Skeletal muscle satellite cell (primary cell): ENCODE results near the gene C14orf119.

Experiments
- H3K27me3 ChIP-seq: 2 replicates; pipeline ENCODE4 v1.7.0; 2013; ENCODE audit warnings: low read length; ENCODE audit not compliant: control insufficient read depth, insufficient read depth
- H3K36me3 ChIP-seq: 2 replicates; pipeline ENCODE4 v1.7.0; 2013; ENCODE audit warnings: mild to moderate bottlenecking, control low read depth, low read length; ENCODE audit not compliant: insufficient read depth
- H3K4me1 ChIP-seq: 2 replicates; pipeline ENCODE4 v1.7.0; 2013; ENCODE audit warnings: low read length; ENCODE audit not compliant: control insufficient read depth, insufficient read depth
- H3K4me2 ChIP-seq: 2 replicates; pipeline ENCODE4 v1.7.0; 2013; ENCODE audit warnings: mild to moderate bottlenecking, low read length
- H3K4me3 ChIP-seq: 2 replicates; pipeline ENCODE4 v1.7.0; 2013; ENCODE audit warnings: low read length
- H3K9ac ChIP-seq: 2 replicates; pipeline ENCODE4 v1.7.0; 2013; ENCODE audit warnings: mild to moderate bottlenecking, low read depth, low read length, moderate library complexity
- H3K9me3 ChIP-seq: replicated peaks from 2 replicates; pipeline ENCODE4 v1.7.0; 2013; ENCODE audit warnings: mild to moderate bottlenecking, control low read depth, low read length

C14orf119 gene

GRCh38 chr14:23093991-23094665 is 1.2 kb upstream of the C14orf119 start:
- Histone ChIP-seq H3K36me3 (peaks cover 60% of the 10 kb centered on the region), H3K9me3 (no peaks in the 10 kb centered on the region), H3K4me1 (peaks cover 27% of the 10 kb centered on the region), H3K27me3 (no peaks in the 10 kb centered on the region), H3K9ac (peak overlapping the region; percentile 97), H3K4me2 (peak overlapping the region; percentile 96), H3K4me3 (peak overlapping the region; percentile 91)

- peaks cover 27% of the 10 kb centered on the region for H3K4me1 ChIP-seq
- H3K4me2 ChIP-seq: peak within 1 kb of the TSS; percentile 96
- no peaks in the 10 kb centered on the region for H3K9me3 ChIP-seq
- peak within 1 kb of the TSS; percentile 97 for H3K9ac ChIP-seq
- peak within 1 kb of the TSS; percentile 91 for H3K4me3 ChIP-seq
- H3K36me3 ChIP-seq: peaks cover 55% of the 10 kb centered on the region
- H3K27me3 ChIP-seq: no peaks in the 10 kb centered on the region
Measured at GRCh38 chr14:23094666-23095195, 574 bp upstream of the C14orf119 start, which contains the start of gene ACIN1. Gene ACIN1 (minus strand): TSS chr14:23095136. CDS start chr14:23095112, 24 bp downstream.

DNA sequence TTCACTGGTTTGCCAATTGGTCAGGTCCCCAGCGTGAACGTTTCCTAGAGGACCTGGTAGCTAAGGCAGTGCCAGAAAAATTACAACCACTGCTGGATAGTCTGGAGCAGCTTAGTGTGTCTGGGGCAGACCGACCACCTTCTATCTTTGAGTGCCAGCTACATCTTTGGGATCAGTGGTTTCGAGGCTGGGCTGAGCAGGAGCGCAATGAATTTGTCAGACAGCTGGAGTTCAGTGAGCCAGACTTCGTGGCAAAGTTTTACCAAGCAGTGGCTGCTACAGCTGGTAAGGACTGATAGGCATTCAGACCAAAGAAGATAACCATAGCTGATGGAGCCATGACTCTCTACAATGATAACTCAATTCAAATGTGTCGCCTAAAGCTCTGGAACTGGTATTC is 2.5 kb downstream of the C14orf119 start:
- Histone ChIP-seq H3K4me2 (peak overlapping the region; percentile 84), H3K36me3 (peaks cover 32% of the 10 kb centered on the region), H3K27me3 (no peaks in the 10 kb centered on the region), H3K4me3 (no peak overlapping the region), H3K9me3 (no peaks in the 10 kb centered on the region), H3K9ac (no peak overlapping the region), H3K4me1 (peaks cover 27% of the 10 kb centered on the region)

DNA sequence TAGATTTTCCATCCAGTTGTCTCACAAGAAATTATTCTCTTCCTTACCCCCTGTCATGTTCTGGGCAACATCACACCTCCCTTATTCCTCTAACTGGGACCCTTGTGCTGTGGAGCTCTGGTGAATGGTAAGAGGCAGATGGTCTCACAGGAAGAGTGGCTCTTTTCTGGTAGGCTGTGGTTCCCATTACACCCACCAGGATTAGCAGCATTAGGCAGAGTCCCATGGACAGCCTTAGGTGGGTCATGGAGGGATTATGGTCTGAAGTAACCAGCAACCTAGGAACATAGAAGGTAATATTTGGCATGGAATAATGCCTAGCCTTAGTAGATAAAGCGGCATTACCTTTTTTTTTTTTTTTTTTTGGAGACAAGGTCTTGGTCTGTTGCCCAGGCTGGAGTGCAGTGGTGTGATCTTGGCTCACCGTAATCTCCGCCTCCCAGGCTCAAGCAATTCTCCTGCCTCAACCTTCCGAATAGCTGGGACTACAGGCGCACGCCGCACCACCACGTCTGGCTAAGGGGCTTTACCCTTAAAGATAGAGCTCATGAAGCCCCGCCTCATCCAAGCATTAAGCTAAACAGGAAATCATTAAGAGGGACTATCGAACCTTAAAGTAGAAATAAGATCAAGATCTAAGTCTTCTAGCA is 4.0 kb downstream of the C14orf119 start:
- Histone ChIP-seq H3K4me2 (no peak overlapping the region), H3K9me3 (no peaks in the 10 kb centered on the region), H3K36me3 (peaks cover 26% of the 10 kb centered on the region), H3K27me3 (no peaks in the 10 kb centered on the region), H3K9ac (no peak overlapping the region), H3K4me3 (no peak overlapping the region), H3K4me1 (peaks cover 14% of the 10 kb centered on the region)

DNA sequence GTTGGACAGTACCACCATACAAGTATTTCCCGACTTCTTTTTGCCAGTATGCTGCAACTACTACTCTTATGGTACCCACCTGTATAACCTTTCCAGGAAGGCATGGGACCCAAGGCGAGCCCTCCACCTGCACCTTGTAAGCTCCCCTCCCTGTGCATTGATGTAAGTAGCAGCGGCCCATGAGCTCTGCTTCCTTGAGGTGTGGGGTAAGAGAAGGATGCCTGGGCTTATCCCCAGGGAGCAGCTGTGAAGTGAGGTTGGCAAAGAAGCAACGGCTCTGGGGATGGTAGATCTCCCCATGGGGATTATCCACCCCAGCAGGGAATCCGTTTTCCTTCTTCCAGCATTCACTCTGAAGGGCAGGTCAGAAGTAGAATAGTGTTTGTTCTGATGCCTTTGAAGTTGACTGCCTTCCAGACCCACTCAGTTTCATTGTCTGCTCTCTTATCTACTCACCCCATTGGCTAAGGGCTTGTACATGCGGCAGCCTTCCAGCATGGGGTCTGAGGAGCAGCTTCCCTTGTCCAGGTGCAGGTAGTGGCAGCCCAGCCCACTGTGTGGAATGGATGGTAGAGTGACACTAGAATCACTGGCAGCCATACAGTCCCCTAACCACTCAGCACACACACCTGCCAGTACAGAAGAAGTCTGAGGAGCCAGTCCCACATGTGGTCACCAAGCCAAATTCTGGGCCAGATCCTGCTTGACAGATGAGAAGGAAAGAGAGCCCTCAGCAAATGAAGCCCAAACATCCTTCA is 6.1 kb downstream of the C14orf119 start:
- H3K27me3 ChIP-seq: no peaks in the 10 kb centered on the region
- no peaks in the 10 kb centered on the region for H3K9me3 ChIP-seq
- no peak overlapping the region for H3K4me3 ChIP-seq
- no peak overlapping the region for H3K4me2 ChIP-seq
- no peak overlapping the region for H3K9ac ChIP-seq
- peaks cover 26% of the 10 kb centered on the region for H3K36me3 ChIP-seq
- peaks cover 14% of the 10 kb centered on the region for H3K4me1 ChIP-seq

DNA sequence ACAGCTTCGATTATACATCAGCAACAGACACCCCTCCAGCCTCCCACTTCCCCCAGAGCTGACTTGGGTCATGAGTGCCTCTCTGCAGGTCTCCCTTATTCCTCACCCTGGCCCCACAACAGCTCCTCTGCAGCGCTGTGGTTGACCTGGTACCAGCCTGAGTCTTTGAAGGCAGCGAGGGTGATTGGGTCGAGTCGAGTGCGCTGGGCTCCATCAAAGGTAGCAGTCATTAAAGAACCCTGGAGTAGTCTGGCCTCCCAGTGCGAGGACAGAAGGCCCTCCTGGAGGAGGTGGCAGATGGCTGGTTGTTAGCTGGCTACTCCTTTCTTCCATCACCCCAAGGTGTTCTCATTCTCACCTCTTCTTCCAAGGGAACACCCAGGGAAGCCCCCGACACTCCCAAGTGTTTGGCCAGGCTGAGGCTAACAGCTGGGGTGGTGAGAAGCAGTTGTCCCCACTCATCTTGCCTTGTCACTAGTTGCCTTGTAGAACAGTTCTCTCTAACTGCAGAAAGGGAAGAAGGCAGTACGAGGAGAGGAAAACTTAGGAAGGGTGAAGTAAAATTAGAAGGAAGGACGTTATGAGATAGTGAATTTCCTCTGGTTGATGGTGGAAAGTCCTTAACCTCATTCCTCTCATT is 6.8 kb downstream of the C14orf119 start:
- no peak overlapping the region for H3K4me3 ChIP-seq
- peaks cover 7% of the 10 kb centered on the region for H3K4me1 ChIP-seq
- no peak overlapping the region for H3K4me2 ChIP-seq
- H3K36me3 ChIP-seq: peaks cover 22% of the 10 kb centered on the region
- no peak overlapping the region for H3K9ac ChIP-seq
- H3K27me3 ChIP-seq: no peaks in the 10 kb centered on the region
- no peaks in the 10 kb centered on the region for H3K9me3 ChIP-seq

GRCh38 chr14:23102801-23103200 is 7.5 kb downstream of the C14orf119 start:
- Histone ChIP-seq H3K9ac (no peak overlapping the region), H3K4me2 (no peak overlapping the region), H3K9me3 (no peaks in the 10 kb centered on the region), H3K36me3 (peaks cover 15% of the 10 kb centered on the region), H3K4me1 (peaks cover under 1% of the 10 kb centered on the region), H3K27me3 (no peaks in the 10 kb centered on the region), H3K4me3 (no peak overlapping the region)

DNA sequence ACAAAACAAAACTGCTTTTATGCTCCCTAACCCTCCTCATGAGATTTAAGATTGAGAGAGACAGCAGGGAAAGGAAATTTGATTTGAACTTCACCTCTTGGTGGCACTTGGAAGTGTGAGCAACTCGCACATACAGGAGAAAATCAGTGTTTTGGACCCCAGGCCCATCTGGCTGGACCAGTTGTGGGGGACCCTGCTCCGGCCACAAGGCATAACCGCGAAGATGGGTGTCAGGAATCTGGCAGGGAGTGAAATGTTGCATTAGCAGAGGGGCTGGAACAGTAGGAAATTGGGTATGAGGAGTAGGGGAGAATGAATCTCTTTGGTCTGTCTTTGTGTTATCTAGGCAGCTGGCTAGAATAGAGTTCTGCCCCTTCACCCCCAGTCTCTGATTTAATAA is 8.3 kb downstream of the C14orf119 start:
- no peaks in the 10 kb centered on the region for H3K9me3 ChIP-seq

DNA sequence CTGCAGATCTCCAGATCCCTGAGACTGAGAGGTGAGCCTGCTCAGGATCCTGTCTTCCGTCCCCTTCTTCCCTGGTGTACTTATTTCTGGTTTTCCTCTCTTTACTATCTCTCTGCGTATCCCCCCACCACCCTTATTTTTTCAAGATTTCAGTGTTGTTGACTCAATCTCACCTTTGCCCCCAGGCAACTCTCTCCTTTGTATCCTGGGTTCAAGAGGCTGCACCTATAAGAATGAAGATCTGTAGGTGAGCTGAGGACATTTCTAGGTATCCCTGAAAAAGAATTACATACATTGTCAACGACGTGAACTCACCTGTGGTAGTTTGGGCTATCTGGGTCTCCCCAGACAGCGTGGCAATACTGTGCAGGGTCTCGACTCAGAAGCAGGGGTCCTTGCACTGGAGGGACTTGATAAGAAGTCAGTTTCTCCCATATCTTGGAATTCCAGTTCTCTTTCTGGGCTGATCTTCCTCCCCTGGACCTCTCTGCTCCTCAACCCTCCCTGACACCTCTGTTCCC is 8.8 kb downstream of the C14orf119 start:
- H3K36me3 ChIP-seq: peaks cover 1% of the 10 kb centered on the region
- no peak overlapping the region for H3K9ac ChIP-seq
- H3K27me3 ChIP-seq: no peaks in the 10 kb centered on the region
- H3K4me1 ChIP-seq: no peaks in the 10 kb centered on the region
- no peak overlapping the region for H3K4me3 ChIP-seq
- no peaks in the 10 kb centered on the region for H3K9me3 ChIP-seq
- no peak overlapping the region for H3K4me2 ChIP-seq

More for the DNA sequence above, 8.3 kb downstream of the C14orf119 start:
- no peaks in the 10 kb centered on the region for H3K4me1 ChIP-seq
- peaks cover 7% of the 10 kb centered on the region for H3K36me3 ChIP-seq
- H3K27me3 ChIP-seq: no peaks in the 10 kb centered on the region
- no peak overlapping the region for H3K9ac ChIP-seq
- H3K4me2 ChIP-seq: no peak overlapping the region
- H3K4me3 ChIP-seq: no peak overlapping the region

GRCh38 chr14:23104591-23105347 is 9.5 kb downstream of the C14orf119 start, which contains the start of gene CIROP:
Gene CIROP (minus strand): TSS chr14:23104989. CDS start chr14:23104920, 69 bp downstream.
- no peaks in the 10 kb centered on the region for H3K27me3 ChIP-seq
- no peaks in the 10 kb centered on the region for H3K9me3 ChIP-seq
- H3K36me3 ChIP-seq: no peaks in the 10 kb centered on the region
- no peak within 1 kb of the TSS for H3K4me3 ChIP-seq
- no peak within 1 kb of the TSS for H3K9ac ChIP-seq
- no peaks in the 10 kb centered on the region for H3K4me1 ChIP-seq
- no peak within 1 kb of the TSS for H3K4me2 ChIP-seq
